Measurements from ENCODE around the gene MXRA7.

The MXRA7 gene

DNA sequence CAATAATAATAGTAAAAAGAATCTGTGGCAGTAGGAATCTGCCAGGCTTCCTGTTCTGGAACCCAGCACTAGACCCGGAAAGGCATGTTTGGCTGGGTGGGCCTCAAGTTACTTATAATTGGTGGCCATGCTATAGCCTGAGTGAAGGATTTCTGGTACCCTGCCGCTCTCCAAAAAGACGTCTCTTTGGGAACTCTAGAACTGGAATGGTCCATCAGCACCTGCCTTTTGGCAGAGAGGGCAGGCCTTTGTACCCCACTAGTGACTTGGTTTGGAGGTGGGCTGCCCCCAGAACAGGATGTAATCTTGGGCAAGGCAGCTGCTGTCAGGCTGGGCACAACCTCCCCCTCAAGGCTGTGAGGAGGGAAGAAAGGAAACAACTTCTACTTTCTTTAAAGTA is 37.9 kb downstream of the MXRA7 start:
- DNase-seq: no peak

- no peak for DNase-seq
Observed at GRCh38 chr17:76672270-76672851, 38.4 kb downstream of the MXRA7 start.

DNA sequence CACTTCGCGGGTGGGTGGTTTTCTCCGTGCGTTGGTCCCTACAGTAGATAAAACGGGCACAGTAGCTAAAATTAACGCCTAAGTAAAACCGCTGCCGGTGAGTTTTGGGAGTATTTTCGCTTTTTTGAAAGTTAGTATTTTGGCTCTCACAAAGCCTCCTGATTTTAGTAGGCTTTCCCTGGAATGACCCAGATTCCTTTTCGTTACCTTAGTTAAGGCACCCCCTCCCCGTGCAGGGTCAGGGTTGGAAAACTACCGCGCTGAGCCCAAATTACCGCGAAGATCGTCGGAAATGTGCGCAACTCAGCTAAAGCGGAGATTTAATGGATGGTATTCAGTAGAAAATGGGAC is 38.9 kb downstream of the MXRA7 start:
- DNase-seq: no peak

- peak; percentile 99 for DNase-seq
Observed at GRCh38 chr17:76671123-76671911, 39.4 kb downstream of the MXRA7 start.

- no peak for DNase-seq
Observed at GRCh38 chr17:76670718-76671122, 40.0 kb downstream of the MXRA7 start.

DNA sequence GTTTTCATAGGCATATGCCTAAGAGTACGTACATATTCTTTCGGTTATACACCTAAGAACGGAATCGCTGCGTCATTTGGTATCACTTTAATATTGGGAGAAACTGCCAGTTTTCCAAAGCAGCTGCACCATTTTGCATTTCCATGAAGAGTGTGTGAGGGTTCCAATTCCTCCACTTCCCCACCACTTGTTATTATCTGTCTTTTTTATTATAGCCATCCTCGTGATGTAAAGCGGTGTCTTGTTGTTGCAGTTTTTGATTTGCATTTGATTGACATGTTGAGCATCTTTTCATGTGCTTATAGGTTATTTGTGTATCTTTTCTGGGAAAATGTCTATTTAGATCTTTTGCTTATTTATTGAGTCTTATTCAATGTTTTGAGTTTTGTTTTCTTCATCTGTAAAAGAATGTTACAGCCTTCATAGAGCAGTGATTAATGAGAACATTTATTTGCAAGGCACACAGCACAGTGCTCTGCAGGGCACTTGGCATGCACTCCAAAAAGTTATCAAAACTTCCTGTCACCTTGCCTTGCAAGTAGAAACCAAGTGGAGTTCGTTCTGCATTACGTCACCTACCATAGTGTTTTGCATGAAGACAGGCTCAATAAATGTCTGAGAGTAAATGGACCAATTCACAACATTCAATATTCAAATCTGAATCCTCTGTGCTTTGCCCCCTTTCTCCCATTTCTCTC is 40.6 kb downstream of the MXRA7 start:
- no peak for DNase-seq

- DNase-seq: no peak
Observed at GRCh38 chr17:76667786-76668453, 42.8 kb downstream of the MXRA7 start.

DNA sequence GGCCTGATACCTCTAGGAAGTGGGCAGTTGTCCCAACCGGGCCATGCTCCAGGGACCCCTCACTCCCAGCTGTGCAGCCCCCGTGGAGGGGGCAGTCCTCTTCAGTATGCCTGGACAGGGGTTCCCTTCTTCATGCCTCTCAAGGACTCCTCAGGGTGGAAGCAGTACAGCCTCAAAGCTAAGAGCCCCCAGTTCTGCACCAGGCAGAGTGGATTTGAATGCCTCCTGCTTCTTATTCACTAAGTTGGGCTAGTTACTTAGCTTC is 43.3 kb downstream of the MXRA7 start:
- DNase-seq: no peak

DNA sequence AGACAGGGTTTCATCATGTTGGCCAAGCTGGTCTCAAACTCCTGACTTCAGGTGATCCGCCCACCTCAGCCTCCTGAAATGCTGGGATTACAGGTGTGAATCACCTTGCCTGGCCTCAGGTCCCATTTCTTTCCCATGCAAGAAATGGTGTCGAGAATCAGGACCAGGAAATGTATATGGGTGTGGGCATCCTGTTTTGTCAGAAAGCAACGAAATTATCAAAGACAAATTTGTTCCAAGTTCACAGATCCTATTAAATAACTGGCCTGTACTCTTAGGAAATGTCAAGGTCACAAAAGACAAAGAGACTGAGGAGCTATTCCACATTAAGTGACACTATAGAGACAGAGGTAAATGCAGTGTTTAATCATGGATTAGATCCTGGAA is 50.1 kb downstream of the MXRA7 start:
- DNase-seq: no peak

DNA sequence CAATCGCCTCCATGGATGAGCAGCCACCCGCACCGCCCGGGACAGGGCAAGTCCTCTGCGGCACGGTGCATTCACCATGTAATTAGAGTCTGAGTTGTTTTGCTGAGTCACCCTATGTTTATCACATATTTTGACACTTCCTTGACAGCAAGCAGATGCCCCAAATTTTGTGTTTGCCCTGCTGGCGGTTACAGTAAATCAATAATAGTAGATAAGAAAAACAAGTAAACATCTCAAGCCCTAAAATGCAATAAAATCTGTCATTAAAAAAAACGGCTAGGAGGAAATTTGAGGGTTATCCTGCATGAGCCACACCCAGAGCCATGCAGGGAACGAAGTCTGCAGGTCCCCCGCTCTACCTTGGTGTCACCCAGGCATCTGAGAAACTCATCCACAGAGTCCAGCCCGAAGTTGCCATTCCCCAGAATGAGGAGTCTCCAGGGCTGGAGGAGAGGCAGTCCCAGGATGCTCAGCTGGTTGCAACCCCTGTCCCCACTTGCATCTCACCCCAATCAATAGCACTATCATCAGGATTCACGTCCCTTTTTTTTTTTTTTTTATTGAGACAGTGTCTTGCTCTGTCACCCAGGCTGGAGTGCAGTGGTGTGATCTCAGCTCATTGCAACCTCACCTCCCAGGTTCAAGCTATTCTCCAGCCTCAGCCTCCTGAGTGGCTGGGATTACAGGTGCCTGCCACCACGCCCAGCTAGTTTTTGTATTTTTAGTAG is 50.7 kb downstream of the MXRA7 start:
- no peak for DNase-seq

- DNase-seq: no peak
Observed at GRCh38 chr17:76658242-76658662, 52.5 kb downstream of the MXRA7 start.

- no peak for DNase-seq
Observed at GRCh38 chr17:76657505-76658241, 53.1 kb downstream of the MXRA7 start.

DNA sequence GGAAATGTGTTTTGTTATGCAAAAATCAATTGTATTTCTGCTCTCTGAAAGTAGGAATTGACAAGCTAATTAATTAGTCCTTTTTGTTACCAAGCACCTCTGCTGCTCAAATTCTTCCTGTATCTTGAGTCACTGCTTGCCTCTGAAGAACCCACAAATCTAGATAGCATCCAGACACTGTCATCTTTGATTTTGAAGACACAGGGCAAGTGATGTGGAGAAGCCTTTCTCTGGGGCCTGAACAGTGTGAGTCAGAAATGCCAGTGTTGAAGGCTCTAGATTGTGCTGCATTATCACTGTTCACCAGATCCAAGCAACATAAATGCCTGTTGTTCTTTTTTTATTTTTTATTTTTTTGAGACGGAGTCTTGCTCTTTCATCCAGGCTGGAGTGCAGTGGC is 56.4 kb downstream of the MXRA7 start:
- no peak for DNase-seq

GRCh38 chr17:76650504-76650903 is 60.3 kb downstream of the MXRA7 start:
- no peak for DNase-seq

DNA sequence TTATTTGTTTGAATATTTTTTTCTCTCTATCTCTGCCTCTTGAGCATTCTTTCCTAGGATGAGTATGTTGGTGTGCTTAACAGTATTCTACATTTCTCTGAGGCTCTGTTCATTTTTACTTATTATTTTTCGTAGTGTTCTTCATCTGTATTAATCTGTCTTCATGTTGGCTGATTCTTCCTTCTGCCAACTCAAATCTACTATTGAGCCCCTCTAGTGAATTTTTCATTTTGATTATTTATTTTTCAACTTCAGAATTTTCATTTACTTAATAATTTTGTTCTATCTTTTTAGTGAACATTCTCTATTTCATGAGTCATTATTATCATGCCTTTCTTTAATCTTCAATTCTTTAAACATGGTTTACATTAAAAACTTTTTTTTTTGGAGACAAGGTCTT is 64.1 kb downstream of the MXRA7 start:
- no peak for DNase-seq

DNA sequence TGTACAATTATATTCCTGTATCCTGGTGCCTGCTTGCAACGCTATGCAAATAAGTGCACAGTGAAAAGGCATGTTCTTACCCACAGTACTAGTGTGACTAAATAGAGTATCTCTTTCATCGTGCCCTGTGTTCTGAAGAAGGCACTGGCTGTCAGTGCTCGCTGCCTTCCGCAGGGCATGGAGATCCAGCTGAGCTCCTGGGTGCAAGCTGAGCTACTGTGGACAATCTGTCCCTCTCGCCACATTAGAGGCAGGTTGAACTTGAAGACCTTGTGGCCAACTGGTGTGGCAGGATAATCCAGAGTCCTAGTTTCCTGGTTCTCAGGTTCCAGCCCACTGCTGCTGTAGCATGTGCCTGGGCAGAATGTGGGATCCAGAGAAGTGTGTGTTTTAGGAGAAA is 65.3 kb downstream of the MXRA7 start:
- DNase-seq: no peak

GRCh38 chr17:76644995-76645394 is 65.8 kb downstream of the MXRA7 start:
- no peak for DNase-seq

GRCh38 chr17:76643553-76644148 is 67.1 kb downstream of the MXRA7 start, which contains the start of gene ST6GALNAC1:
Gene ST6GALNAC1, minus strand, starts transcription at chr17:76643757. Its CDS starts 119 bp downstream, at chr17:76643638.
- DNase-seq: no peak

- DNase-seq: no peak
Observed at GRCh38 chr17:76642994-76643393, 67.8 kb downstream of the MXRA7 start.

- no peak for DNase-seq
Observed at GRCh38 chr17:76642032-76642561, 68.7 kb downstream of the MXRA7 start.

GRCh38 chr17:76641501-76641900 is 69.3 kb downstream of the MXRA7 start:
- no peak for DNase-seq
